ENCODE data around the gene HECW1.
"Not testable (repeated sequence)": the region's sequence is repeated elsewhere in the genome, so short reads cannot be mapped to it uniquely, and the experiment has no call there.

HECW1 gene

GRCh38 chr7:43201912-43202311 lies 89.5 kb downstream of the HECW1 start:
- DNase-seq (ENCODE audit: low read depth in 4 of 4, low spot score in 1 of 4): no peak

GRCh38 chr7:43204081-43204480 lies 91.6 kb downstream of the HECW1 start:
- DNase-seq (ENCODE audit: low read depth in 4 of 4, low spot score in 1 of 4): no peak

DNA sequence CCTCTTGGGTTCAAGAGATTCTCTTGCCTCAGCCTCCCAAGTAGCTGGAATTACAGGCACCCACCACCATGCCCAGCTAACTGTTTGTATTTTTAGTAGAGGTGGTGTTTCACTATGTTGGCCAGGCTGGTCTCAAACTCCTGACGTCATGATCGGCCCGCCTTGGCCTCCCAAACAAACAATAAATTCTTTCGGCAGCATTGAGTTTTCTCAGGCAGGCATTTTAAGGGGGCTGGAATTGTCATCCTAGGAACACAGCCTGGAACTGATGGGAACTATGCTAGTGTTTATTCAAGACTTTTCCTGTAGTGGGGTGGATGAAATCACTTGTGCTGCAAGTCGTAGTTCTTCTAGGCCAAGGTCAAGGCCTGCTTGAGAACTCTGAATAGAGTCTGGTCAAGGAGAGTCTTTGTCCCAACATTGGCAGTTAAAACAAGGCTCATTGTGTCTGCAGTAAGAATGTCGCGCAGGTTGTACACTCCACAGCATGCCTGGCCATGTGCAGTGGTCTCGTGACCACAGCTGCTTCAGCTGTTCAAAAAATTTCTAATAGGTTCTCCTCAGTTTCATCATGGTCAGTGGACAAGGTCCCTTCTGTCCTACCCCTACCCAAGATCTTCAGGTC lies 92.8 kb downstream of the HECW1 start:
- no peak for DNase-seq (ENCODE audit: low read depth in 4 of 4, low spot score in 1 of 4)

- DNase-seq (ENCODE audit: low read depth in 4 of 4, low spot score in 1 of 4): no peak
These were observed 95.8 kb downstream of the HECW1 start for GRCh38 chr7:43208242-43208641.

DNA sequence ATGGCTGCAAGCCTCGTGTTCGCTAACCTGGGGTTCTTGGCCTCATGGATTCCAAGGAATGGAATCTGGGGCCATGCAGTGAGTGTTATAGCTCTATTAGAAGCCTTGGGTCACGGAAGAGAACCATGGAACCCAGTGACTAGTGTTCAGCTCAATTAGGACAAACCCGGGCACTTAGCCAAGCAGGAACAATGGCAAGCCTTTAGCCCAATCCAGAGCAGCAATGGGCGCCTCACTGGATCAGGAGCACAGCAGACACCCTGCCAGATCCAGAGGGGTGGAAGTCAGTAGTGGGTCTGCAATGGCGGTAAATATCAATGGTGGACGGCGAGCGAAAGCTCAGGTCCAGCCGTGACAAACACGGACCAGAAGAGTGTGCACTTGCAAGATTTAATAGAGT lies 98.1 kb downstream of the HECW1 start:
- not testable (repeated sequence) for DNase-seq (ENCODE audit: low read depth in 4 of 4, low spot score in 1 of 4)

GRCh38 chr7:43211286-43211685 lies 98.8 kb downstream of the HECW1 start:
- DNase-seq (ENCODE audit: low read depth in 4 of 4, low spot score in 1 of 4): no peak

DNA sequence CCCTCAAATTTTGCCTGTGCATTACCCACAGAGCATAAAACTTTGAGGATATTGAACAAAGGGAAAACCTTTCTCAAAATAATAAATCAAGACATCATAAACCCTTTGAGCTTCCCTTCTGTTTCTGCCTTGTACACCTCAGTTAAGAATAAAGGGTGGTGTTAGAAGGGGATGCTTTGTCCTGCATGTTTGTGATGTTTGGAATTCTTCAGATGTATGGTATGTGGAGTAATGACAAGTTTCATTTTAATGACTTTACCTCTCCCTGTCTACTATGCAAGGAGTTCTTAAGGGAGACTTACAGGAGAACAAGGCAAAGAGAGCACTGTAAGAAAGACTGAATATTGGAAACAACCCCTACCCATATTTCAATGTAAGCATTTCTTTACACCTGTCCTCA lies 99.2 kb downstream of the HECW1 start:
- DNase-seq (ENCODE audit: low read depth in 4 of 4, low spot score in 1 of 4): no peak

DNA sequence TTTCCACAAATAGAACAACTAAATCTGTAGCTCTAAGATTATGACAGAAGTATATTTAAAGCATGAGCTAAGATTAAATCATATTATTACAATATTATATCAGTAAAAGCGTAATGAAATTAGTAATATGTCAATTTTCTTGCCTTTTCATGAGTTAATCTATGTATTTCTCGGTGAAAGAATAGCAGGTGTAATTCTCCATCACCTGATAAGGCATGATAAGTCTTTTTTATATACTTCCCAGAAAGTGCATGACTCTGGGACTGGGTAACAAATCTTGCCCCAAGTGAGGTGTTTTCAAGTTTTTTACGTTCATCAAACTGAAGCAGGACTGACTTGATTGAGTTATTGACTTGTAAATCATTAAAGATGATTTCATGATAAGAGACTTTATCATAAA lies 100.5 kb downstream of the HECW1 start:
- no peak for DNase-seq (ENCODE audit: low read depth in 4 of 4, low spot score in 1 of 4)

GRCh38 chr7:43215061-43215460 lies 102.6 kb downstream of the HECW1 start:
- no peak for DNase-seq (ENCODE audit: low read depth in 4 of 4, low spot score in 1 of 4)

- no peak for DNase-seq (ENCODE audit: low read depth in 4 of 4, low spot score in 1 of 4)
These were observed 104.6 kb downstream of the HECW1 start for GRCh38 chr7:43217055-43217454.

GRCh38 chr7:43218901-43219300 lies 106.5 kb downstream of the HECW1 start:
- DNase-seq (ENCODE audit: low read depth in 4 of 4, low spot score in 1 of 4): not testable (repeated sequence)

DNA sequence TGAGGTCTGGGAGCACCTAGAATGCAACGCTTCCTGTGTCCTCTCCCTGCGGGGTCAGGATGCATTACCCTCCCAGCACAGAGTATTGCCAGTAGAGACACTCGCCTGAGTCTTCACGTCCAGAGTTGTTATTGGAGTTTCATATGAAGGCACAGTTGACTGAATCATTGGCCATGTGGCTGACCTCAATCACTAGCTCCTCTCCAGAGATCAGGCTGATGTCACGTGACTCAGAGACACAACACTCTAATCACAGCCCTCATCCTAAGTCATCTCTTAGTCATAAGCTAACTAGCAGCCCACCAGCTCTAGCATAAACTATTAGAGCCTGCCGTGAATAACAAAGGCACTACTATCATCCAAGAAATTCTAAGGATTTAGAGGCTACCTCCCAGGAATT lies 107.8 kb downstream of the HECW1 start:
- DNase-seq (ENCODE audit: low read depth in 4 of 4, low spot score in 1 of 4): no peak

DNA sequence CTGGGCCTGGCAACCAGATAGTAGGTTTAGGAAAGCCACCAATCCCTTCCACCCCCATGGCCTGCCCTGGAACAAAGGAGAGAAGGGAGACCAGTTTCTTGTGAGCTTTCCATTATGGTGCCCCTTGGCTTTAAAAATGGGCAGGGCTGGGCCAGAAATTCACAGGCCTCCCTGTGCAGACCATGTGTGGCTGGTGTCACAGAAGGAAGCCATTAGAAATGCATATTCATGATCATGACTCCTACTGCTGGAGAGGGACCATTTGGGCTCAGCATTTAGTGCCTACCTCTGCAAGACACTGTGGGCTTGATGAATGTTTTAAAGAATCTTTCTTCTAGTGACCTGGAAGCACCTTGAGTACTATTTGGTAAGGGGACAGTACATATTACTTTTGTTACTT lies 108.3 kb downstream of the HECW1 start:
- DNase-seq (ENCODE audit: low read depth in 4 of 4, low spot score in 1 of 4): no peak

DNA sequence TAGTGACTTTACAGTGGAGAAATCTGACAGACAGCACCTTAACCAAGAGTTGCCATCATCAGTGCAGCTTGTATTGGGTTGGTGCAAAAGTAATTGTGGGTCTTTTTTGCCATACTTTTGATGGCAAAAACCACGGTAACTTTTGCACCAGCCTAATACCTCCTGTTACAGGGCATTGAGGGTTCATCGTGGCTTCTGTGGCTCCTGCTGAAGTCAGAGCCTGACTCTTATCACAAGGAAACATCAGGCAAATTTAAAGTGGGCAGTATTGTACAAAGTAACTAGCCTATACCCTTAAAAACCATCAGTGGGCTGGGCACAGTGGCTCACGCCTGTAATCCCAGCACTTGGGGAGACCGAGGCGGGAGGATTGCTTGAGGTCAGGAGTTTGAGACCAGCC lies 117.4 kb downstream of the HECW1 start:
- no peak for DNase-seq (ENCODE audit: low read depth in 4 of 4, low spot score in 1 of 4)

DNA sequence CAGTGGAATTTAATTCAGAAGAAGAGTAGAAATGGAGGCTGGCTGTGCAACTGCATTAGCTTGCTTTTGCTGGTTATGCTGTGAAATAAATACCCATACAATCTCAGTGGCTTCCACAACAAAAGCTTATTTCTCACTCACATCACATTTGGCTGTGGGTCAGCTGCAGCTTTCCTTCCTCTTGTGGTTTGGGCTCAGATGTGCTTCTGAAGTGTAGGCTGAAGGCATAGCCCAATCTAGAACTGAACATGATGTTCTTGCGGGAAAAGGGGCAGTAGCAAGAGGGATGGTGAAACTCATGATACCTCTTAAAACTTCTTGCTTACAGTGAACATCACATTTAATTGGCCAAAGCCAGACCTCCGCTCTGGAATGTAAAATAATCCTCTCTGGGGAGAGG lies 119.9 kb downstream of the HECW1 start:
- DNase-seq (ENCODE audit: low read depth in 4 of 4, low spot score in 1 of 4): no peak

DNA sequence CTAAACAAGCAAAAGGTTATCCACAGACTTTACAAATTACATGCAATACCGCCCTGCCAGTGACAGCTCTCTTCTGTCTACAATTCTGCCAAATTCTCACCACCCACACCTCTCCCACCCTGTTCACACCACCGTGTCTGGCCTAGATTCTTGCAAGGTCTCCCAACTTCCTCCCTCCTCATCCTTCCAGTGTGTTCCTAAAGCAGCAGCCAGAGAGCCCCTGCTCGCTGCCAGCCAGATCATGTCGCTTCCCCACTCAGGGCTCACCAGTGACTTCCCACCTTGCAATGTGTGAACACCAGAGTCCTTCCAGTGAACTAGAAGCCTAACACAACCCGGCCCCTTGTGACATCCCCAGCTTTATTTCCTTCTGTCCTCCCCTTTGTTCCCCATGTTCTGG lies 121.6 kb downstream of the HECW1 start:
- DNase-seq (ENCODE audit: low read depth in 4 of 4, low spot score in 1 of 4): no peak

GRCh38 chr7:43234968-43235367 lies 122.5 kb downstream of the HECW1 start:
- no peak for DNase-seq (ENCODE audit: low read depth in 4 of 4, low spot score in 1 of 4)

DNA sequence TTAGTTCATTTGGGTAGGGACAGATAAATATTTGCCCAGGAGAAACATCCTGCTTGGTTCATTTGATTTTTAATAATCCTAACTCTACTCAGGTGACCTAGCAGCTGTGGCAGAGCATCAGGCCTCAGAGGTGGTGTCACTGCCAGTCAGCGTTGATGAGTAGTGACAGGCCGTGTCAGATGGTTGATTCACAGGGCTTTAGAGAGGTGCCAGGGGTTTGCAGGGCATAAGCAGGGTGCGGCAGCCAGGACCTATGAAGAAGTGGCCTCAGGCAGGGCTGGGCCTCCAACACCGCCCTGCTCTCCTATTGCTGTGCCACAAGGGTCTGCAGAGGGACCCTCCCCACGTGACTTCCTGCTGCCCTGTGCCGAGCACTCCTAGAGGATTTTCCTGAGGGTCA lies 128.1 kb downstream of the HECW1 start:
- no peak for DNase-seq (ENCODE audit: low read depth in 4 of 4, low spot score in 1 of 4)

DNA sequence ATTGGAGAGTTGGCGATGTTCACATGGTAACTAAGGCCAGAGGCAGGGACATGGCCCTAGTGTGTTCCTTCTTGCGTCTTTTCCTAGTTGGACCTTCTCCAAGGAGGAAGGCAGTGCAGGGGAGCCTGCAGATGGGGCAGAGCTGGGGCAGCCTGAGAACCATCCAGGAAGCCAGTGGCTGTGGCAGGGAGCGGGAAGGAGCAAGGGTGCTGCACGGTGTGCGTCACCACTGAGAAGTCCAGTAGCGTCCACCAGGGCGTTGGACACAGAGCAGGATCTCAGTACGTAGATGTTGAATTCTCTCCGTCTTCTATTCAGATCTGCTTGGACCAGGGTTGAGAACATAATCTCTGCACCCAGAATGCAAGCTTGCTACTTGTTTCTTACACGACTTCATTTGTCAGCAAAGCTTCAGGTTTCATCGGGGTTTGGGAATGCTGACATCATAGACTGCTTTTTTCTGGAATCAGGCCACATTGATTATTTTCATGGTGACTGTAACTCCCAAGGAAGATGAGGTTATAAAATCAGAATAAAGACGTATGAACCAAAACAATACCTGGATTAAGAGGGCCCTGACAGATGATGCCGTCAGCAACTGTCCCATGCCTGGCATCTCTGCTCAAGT lies 130.3 kb downstream of the HECW1 start:
- DNase-seq (ENCODE audit: low read depth in 4 of 4, low spot score in 1 of 4): no peak

DNA sequence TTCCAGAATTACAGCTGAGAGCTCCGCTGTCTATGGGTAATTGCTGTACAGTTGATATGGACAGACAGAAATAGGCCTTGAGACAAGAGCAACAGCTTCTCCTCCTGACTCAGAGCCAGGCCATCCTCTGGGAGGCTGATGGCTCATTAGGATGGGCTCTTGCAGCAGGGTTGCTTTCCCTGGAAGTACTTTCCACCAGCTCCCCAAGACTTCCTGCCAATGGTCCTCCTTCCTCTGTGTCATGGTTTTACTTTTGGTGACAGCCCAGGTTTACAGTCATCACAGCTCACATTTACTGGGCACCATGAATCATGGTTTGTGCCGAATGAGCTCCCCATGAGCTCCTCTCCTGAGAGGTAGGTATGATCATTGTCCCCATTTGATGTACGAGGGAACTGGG lies 131.8 kb downstream of the HECW1 start:
- no peak for DNase-seq (ENCODE audit: low read depth in 4 of 4, low spot score in 1 of 4)

- no peak for DNase-seq (ENCODE audit: low read depth in 4 of 4, low spot score in 1 of 4)
These were observed 132.3 kb downstream of the HECW1 start for GRCh38 chr7:43244784-43245183.

DNA sequence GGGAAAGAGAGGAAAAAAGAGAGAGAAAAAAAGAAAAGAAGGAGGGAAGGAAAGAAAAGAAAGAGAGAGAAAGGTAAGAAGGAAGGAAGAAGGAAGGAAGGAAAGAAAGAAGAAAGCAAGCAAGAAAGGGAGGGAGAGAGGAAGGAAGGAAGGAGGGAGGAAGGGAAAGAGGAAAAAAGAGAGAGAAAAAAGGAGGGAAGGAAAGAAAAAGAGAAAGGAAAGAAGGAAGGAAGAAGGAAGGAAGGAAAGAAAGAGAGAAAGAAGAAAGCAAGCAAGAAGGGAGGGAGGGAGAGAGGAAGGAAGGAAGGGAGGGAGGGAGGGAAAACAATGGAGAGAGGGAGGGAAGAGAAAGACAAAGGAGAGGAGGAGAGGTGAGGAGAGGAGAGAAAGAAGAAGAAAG lies 135.3 kb downstream of the HECW1 start:
- no peak for DNase-seq (ENCODE audit: low read depth in 4 of 4, low spot score in 1 of 4)

- no peak for DNase-seq (ENCODE audit: low read depth in 4 of 4, low spot score in 1 of 4)
These were observed 136.1 kb downstream of the HECW1 start for GRCh38 chr7:43248553-43248952.
